Uterus (tissue), 4 donors: ENCODE data around the gene GLYATL1. TPM values are rescaled to one million over a fixed set of nuclear protein-coding genes. Genes with fewer than 3 reads are reported as not detected.

Experiments
- DNase-seq, 2 donors: peaks; one replicate each; pipeline ENCODE4 v3.0.0-alpha.2; 2019 to 2020
- H3K27ac ChIP-seq, 2 donors: fragments of 200-600 bp; sonication (generic); 1 replicate in 1 of 2; 2 replicates in 1 of 2; pipeline ENCODE4 v1.5.1; 2016 to 2018
- H3K27me3 ChIP-seq, 2 donors: fragments of 200-600 bp; sonication (generic); one replicate each; pipeline ENCODE4 v1.5.1; 2018 to 2019; ENCODE audit warnings: control low read depth in 1 of 2
- H3K36me3 ChIP-seq, 2 donors: fragments of 200-600 bp; sonication (generic); one replicate each; pipeline ENCODE4 v1.5.1; 2019; ENCODE audit warnings: control low read depth in 1 of 2
- H3K4me1 ChIP-seq, 2 donors: fragments of 200-600 bp; sonication (generic); one replicate each; pipeline ENCODE4 v1.5.1; 2018 to 2019; ENCODE audit warnings: control low read depth in 1 of 2
- H3K4me3 ChIP-seq, 2 donors: fragments of 200-600 bp; sonication (generic); 1 replicate in 1 of 2; 2 replicates in 1 of 2; pipeline ENCODE4 v1.5.1; 2018 to 2019; ENCODE audit warnings: mild to moderate bottlenecking in 1 of 2
- H3K9me3 ChIP-seq, 2 donors: fragments of 200-600 bp; sonication (generic); one replicate each; pipeline ENCODE4 v1.5.1; 2019; ENCODE audit warnings: control low read depth in 1 of 2
- POLR2A ChIP-seq, 2 donors: fragments of 450-650 bp; IDR thresholded peaks; one replicate each; pipeline ENCODE4 v1.6.1; 2016; ENCODE audit warnings: antibody characterized with exemption in 2 of 2, mild to moderate bottlenecking in 1 of 2, moderate library complexity in 1 of 2
- intact Hi-C: fragments of 100-400 bp; cut with DNase I; formaldehyde crosslinking; loops from one replicate; pipeline ENCODE4 v1.15.1; 2023; ENCODE audit warnings: low total_unique reads
- total RNA-seq, 4 donors: library from RNA; depleted of rRNA in 3 of 4; stranded (reverse); fragments of >200 nt in 3 of 4; gene quantifications; one replicate each; pipeline versions ENCODE4 v1.1.0 to v1.2.4, GENCODE V29; 2014 to 2023
- TF ChIP-seq, protein P1 (sequence below), 4 experiments: fragments of 200-600 bp in 2 of 4; fragments of 450-650 bp in 2 of 4; sonication (generic) in 2 of 4; IDR thresholded peaks; one replicate each; pipeline ENCODE4 v1.5.1; 2016 to 2019; ENCODE audit warnings: antibody characterized with exemption in 4 of 4, mild to moderate bottlenecking in 2 of 4, moderate library complexity in 1 of 4
- donor health status: DM: yes; HTN: yes; CAD: no.

The GLYATL1 gene
- total RNA-seq, 4 donors from 2014 or later: 1.2 TPM; not detected in 3

DNA sequence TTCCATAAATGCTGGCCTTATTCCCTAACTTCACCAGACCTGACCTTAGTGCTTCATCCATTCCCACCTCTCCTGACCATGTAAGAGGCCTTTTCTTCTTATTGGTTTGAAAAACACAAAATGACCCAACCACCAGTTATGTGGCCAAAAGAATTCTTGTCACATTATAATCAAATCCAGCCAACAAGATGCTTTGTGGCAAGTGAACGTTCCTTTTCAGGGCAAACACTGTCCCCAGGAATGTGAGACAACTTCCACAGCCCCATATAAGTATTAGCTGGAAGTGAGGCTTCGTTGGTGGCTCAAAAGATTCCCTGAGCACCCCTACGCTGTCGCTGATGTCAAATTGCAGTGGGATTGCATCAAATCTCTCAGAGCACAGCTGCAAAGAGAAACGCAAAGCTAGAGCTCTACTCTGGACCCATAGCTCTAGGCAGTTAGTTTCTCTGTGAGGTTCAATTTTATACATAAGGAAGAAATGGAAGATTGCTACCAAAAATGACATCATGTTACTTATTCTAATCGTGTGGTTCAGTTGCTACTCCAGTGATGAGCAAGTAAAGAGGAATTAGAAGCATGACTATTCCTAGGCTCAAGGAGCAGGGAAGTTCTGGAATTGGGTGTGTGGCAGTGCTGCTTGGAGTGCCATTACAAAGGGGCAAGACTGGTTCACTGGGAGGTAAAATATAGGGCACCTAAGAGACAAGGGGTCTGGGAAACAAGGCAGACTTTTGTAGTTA, 26.1 kb downstream of the GLYATL1 start:
- H3K4me3 ChIP-seq: no peak overlapping the region
- H3K27ac ChIP-seq: no peak overlapping the region
- no peaks in the 10 kb centered on the region for H3K36me3 ChIP-seq
- TF ChIP-seq, protein P1, sequence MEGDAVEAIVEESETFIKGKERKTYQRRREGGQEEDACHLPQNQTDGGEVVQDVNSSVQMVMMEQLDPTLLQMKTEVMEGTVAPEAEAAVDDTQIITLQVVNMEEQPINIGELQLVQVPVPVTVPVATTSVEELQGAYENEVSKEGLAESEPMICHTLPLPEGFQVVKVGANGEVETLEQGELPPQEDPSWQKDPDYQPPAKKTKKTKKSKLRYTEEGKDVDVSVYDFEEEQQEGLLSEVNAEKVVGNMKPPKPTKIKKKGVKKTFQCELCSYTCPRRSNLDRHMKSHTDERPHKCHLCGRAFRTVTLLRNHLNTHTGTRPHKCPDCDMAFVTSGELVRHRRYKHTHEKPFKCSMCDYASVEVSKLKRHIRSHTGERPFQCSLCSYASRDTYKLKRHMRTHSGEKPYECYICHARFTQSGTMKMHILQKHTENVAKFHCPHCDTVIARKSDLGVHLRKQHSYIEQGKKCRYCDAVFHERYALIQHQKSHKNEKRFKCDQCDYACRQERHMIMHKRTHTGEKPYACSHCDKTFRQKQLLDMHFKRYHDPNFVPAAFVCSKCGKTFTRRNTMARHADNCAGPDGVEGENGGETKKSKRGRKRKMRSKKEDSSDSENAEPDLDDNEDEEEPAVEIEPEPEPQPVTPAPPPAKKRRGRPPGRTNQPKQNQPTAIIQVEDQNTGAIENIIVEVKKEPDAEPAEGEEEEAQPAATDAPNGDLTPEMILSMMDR (IDR thresholded peaks at IDR 0.05): no peak
- no peaks in the 10 kb centered on the region for H3K27me3 ChIP-seq
- DNase-seq: no peak
- intact Hi-C loops: no loop called here
- H3K4me1 ChIP-seq: no peaks in the 10 kb centered on the region
- H3K9me3 ChIP-seq: no peaks in the 10 kb centered on the region

DNA sequence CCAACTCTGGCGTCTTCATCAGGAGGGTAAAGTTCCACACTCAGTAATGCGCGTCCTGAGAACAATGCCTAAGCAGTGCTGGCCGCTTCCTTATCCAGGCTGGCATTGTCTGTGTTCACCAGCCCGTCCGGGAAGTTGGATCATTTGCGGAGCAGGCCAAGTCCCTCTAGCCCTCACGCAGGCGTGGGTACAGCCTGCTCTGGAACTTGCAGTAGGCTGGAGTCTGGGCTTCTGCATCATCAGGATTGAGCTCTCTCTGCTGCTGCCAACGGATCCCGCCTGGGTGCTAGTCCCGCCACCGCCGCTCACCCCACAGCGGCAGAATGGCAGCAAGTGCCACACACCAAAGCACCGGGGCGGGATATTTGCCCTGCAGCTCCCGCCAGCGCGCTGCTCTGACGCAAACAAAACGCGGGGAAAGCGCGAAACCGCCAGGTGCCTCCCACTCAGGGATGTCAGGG, 29.0 kb downstream of the GLYATL1 start:
- Histone ChIP-seq H3K27me3 (no peaks in the 10 kb centered on the region), H3K4me3 (no peak overlapping the region), H3K4me1 (no peaks in the 10 kb centered on the region), H3K36me3 (no peaks in the 10 kb centered on the region), H3K27ac (no peak overlapping the region), H3K9me3 (no peaks in the 10 kb centered on the region)
- no peak for DNase-seq
- intact Hi-C loops: no loop called here
- TF ChIP-seq, protein P1 (IDR thresholded peaks at IDR 0.05): no peak
- no peak for TF ChIP-seq POLR2A (IDR thresholded peaks at IDR 0.05)

DNA sequence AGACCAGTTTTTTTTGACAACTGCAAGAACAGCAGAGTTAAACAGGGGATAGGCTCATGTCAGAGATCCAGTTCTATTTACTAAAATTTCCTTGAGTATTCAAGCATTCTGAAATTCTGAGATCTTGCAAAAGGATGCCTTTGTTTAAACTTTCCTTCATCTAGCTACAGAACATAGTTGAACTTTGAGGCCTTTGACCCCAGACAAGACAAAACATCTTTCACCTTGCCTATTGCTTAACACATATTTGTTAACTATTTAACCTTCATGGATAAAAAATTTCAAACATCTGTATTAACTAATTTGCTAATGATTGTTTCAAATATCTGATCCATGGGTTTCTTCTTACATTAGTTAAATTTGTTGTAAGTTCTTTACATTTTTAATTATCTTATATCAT, 38.2 kb downstream of the GLYATL1 start:
- intact Hi-C loops: no loop called here
- TF ChIP-seq, protein P1 (IDR thresholded peaks at IDR 0.05): no peak
- no peak for TF ChIP-seq POLR2A (IDR thresholded peaks at IDR 0.05)
- H3K4me1 ChIP-seq: no peaks in the 10 kb centered on the region
- H3K36me3 ChIP-seq: no peaks in the 10 kb centered on the region
- no peak for DNase-seq
- H3K27me3 ChIP-seq: no peaks in the 10 kb centered on the region
- H3K4me3 ChIP-seq: no peak overlapping the region
- no peaks in the 10 kb centered on the region for H3K9me3 ChIP-seq
- H3K27ac ChIP-seq: no peak overlapping the region

DNA sequence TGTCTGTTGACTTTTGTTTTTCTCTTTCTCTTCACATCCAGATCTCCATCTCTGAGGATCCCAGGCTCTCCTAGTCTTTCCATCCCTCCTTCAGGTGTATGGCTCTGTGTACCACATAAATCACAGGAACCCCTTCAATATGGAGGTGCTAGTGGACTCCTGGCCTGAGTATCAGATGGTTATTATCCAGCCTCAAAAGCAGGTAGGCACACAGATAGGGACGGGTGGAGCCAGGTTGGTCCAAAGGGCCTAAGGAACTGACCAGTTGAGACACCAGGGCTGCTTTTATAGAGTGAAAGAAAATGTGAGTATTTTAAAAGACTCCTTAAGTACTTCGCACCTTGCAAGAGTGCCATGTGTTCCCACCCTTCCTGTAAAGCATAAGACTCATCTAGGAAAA, 39.9 kb downstream of the GLYATL1 start:
- no peaks in the 10 kb centered on the region for H3K4me1 ChIP-seq
- H3K36me3 ChIP-seq: no peaks in the 10 kb centered on the region
- TF ChIP-seq, protein P1 (IDR thresholded peaks at IDR 0.05): no peak
- no peak for TF ChIP-seq POLR2A (IDR thresholded peaks at IDR 0.05)
- H3K27me3 ChIP-seq: no peaks in the 10 kb centered on the region
- no peak overlapping the region for H3K4me3 ChIP-seq
- no peak overlapping the region for H3K27ac ChIP-seq
- no peaks in the 10 kb centered on the region for H3K9me3 ChIP-seq
- intact Hi-C loops: no loop called here
- no peak for DNase-seq

DNA sequence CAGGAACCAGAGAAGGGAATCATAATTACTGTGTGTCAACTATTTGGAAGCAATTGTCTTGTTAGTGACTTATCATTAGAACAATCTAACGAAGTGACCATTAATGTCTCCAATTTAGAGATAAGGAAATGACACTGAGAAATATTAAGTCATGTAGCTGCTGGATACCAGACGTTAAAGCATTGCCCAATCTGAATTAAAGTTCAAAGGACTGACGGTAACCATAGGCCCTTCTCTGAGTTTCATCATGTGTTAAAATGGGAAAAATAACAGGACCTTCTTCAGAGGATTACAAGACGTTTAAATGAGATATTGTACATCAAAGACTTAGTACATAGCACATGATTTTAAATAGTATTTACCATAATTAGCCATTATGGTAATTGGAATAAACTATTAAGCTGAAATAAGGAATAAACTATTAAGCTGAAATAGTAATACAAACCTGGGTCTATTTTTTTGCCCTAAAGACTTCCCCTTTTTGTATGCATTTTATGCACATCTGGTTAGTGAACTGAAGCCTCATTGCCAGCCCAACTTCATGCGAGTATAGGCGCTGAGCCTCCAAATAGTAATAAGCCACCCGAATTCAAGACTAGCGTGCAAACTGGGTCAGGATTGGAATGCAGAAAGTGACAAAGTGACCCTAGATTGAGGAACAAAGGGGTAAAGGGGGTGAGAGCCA, 41.0 kb downstream of the GLYATL1 start:
- no peak for DNase-seq
- intact Hi-C loops: no loop called here
- no peaks in the 10 kb centered on the region for H3K36me3 ChIP-seq
- H3K4me1 ChIP-seq: no peaks in the 10 kb centered on the region
- H3K27me3 ChIP-seq: no peaks in the 10 kb centered on the region
- no peak overlapping the region for H3K4me3 ChIP-seq
- no peak overlapping the region for H3K27ac ChIP-seq
- H3K9me3 ChIP-seq: no peaks in the 10 kb centered on the region
- TF ChIP-seq, protein P1 (IDR thresholded peaks at IDR 0.05): no peak
- no peak for TF ChIP-seq POLR2A (IDR thresholded peaks at IDR 0.05)
